ENCODE results near the gene PRXL2A.
"Not testable (repeated sequence)": the region's sequence is repeated elsewhere in the genome, so short reads cannot be mapped to it uniquely, and the experiment has no call there.

Gene PRXL2A

GRCh38 chr10:80411681-80412220 is 3.4 kb downstream of the PRXL2A start:
- DNase-seq = no peak

- DNase-seq = no peak
Measured at GRCh38 chr10:80412486-80412885, 4.1 kb downstream of the PRXL2A start.

- no peak for DNase-seq
Measured at GRCh38 chr10:80413271-80413996, 5.1 kb downstream of the PRXL2A start.

GRCh38 chr10:80414142-80414895 is 6.0 kb downstream of the PRXL2A start:
- no peak for DNase-seq

GRCh38 chr10:80415734-80416478 is 7.6 kb downstream of the PRXL2A start:
- DNase-seq = no peak

GRCh38 chr10:80416479-80417098 is 8.2 kb downstream of the PRXL2A start:
- DNase-seq = no peak

GRCh38 chr10:80417256-80417655 is 8.9 kb downstream of the PRXL2A start:
- not testable (repeated sequence) for DNase-seq

GRCh38 chr10:80421050-80421706 is 12.8 kb downstream of the PRXL2A start:
- DNase-seq = no peak

- DNase-seq = no peak
Measured at GRCh38 chr10:80421707-80422536, 13.6 kb downstream of the PRXL2A start.

- DNase-seq = no peak
Measured at GRCh38 chr10:80425901-80426300, 17.6 kb downstream of the PRXL2A start.

- no peak for DNase-seq
Measured at GRCh38 chr10:80427541-80427940, 19.2 kb downstream of the PRXL2A start.

GRCh38 chr10:80429521-80429973 is 21.2 kb downstream of the PRXL2A start:
- peak; percentile 76 for DNase-seq

GRCh38 chr10:80433134-80433533 is 24.8 kb downstream of the PRXL2A start:
- DNase-seq = no peak

GRCh38 chr10:80436446-80437098 is 28.2 kb downstream of the PRXL2A start:
- DNase-seq = no peak

- no peak for DNase-seq
Measured at GRCh38 chr10:80437227-80437626, 28.9 kb downstream of the PRXL2A start.

GRCh38 chr10:80441831-80442230 is 33.5 kb downstream of the PRXL2A start:
- DNase-seq = no peak

- no peak for DNase-seq
Measured at GRCh38 chr10:80442879-80443278, 34.5 kb downstream of the PRXL2A start.

GRCh38 chr10:80443531-80443974 is 35.2 kb downstream of the PRXL2A start:
- DNase-seq = no peak

GRCh38 chr10:80444124-80444523 is 35.8 kb downstream of the PRXL2A start:
- no peak for DNase-seq

- DNase-seq = no peak
Measured at GRCh38 chr10:80444646-80445319, 36.4 kb downstream of the PRXL2A start.
